ENCODE data around the gene IWS1.

Gene IWS1

DNA sequence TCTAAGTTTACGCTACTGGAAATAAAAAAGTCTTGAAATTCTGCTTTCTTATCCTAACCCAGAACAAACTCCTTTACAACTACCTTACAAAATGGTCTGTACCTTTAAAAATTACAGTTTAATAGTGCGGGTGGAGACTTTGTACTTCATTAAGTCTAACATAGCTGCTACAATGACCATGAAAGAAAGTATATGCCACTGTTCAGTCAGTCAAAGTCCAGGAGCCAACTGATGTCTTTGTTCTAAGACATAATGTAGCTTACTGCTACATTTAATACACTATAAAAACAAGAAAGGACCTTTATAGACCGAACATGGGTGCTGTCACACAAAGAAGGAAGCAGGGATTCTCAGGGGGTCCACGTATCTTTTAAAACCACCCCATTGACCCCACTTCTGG is 36.0 kb downstream of the IWS1 start:
- TF ChIP-seq FOXP2 (optimal IDR thresholded peaks at IDR 0.05; ENCODE audit: borderline replicate concordance, extremely low read depth, extremely low read length, insufficient read depth) (no peak), SIN3A (IDR thresholded peaks at IDR 0.05; ENCODE audit: borderline replicate concordance, insufficient read depth, low read length) (no peak), POLR2AphosphoS5 (IDR thresholded peaks at IDR 0.05; ENCODE audit: low read depth, low read length) (no peak), TAF1 (IDR thresholded peaks at IDR 0.05; ENCODE audit: borderline replicate concordance, insufficient read depth, low read length) (no peak), REST (IDR thresholded peaks at IDR 0.05; ENCODE audit: insufficient read depth in 1 of 2, low read depth in 2 of 2, low read length in 2 of 2) (no peak)

- TF ChIP-seq REST (IDR thresholded peaks at IDR 0.05; ENCODE audit: insufficient read depth in 1 of 2, low read depth in 2 of 2, low read length in 2 of 2) (no peak), SIN3A (IDR thresholded peaks at IDR 0.05; ENCODE audit: borderline replicate concordance, insufficient read depth, low read length) (no peak), POLR2AphosphoS5 (IDR thresholded peaks at IDR 0.05; ENCODE audit: low read depth, low read length) (no peak), FOXP2 (optimal IDR thresholded peaks at IDR 0.05; ENCODE audit: borderline replicate concordance, extremely low read depth, extremely low read length, insufficient read depth) (no peak), TAF1 (IDR thresholded peaks at IDR 0.05; ENCODE audit: borderline replicate concordance, insufficient read depth, low read length) (no peak)
These were observed 39.8 kb downstream of the IWS1 start for GRCh38 chr2:127486247-127487058.

- TF ChIP-seq FOXP2 (optimal IDR thresholded peaks at IDR 0.05; ENCODE audit: borderline replicate concordance, extremely low read depth, extremely low read length, insufficient read depth) = no peak
- TF ChIP-seq SIN3A (IDR thresholded peaks at IDR 0.05; ENCODE audit: borderline replicate concordance, insufficient read depth, low read length) = no peak
- no peak for TF ChIP-seq REST (IDR thresholded peaks at IDR 0.05; ENCODE audit: insufficient read depth in 1 of 2, low read depth in 2 of 2, low read length in 2 of 2)
- no peak for TF ChIP-seq TAF1 (IDR thresholded peaks at IDR 0.05; ENCODE audit: borderline replicate concordance, insufficient read depth, low read length)
- no peak for TF ChIP-seq POLR2AphosphoS5 (IDR thresholded peaks at IDR 0.05; ENCODE audit: low read depth, low read length)
These were observed 40.6 kb downstream of the IWS1 start for GRCh38 chr2:127485694-127486071.

- no peak for TF ChIP-seq SIN3A (IDR thresholded peaks at IDR 0.05; ENCODE audit: borderline replicate concordance, insufficient read depth, low read length)
- no peak for TF ChIP-seq REST (IDR thresholded peaks at IDR 0.05; ENCODE audit: insufficient read depth in 1 of 2, low read depth in 2 of 2, low read length in 2 of 2)
- no peak for TF ChIP-seq TAF1 (IDR thresholded peaks at IDR 0.05; ENCODE audit: borderline replicate concordance, insufficient read depth, low read length)
- TF ChIP-seq FOXP2 (optimal IDR thresholded peaks at IDR 0.05; ENCODE audit: borderline replicate concordance, extremely low read depth, extremely low read length, insufficient read depth) = no peak
- TF ChIP-seq POLR2AphosphoS5 (IDR thresholded peaks at IDR 0.05; ENCODE audit: low read depth, low read length) = no peak
These were observed 41.1 kb downstream of the IWS1 start for GRCh38 chr2:127485051-127485693.

All from PFSK-1 (cell line).